ENCODE data around the gene APOL5. TPM values are rescaled to one million over a fixed set of nuclear protein-coding genes. Genes with fewer than 3 reads are reported as not detected.

APOL5 gene
- polyA plus RNA-seq, 1 of the 3 experiments (the other 2 are of a cell fraction): not detected

- no peak for TF ChIP-seq POLR2AphosphoS5 (IDR thresholded peaks at IDR 0.05; ENCODE audit: low read depth, low read length)
- TF ChIP-seq TEAD4 (IDR thresholded peaks at IDR 0.05; ENCODE audit: borderline replicate concordance, insufficient read depth): no peak
- no peak for TF ChIP-seq IRF3 (IDR thresholded peaks at IDR 0.05; ENCODE audit: low read depth, low read length)
- TF ChIP-seq RCOR1 (IDR thresholded peaks at IDR 0.05; ENCODE audit: low read length): no peak
- no peak for TF ChIP-seq GABPA (IDR thresholded peaks at IDR 0.05; ENCODE audit: low read depth)
- no peak for TF ChIP-seq RXRA (IDR thresholded peaks at IDR 0.05; ENCODE audit: borderline replicate concordance, low read depth)
- TF ChIP-seq GATA2 (CRISPR knock-in tag; IDR thresholded peaks at IDR 0.05): no peak
- TF ChIP-seq NFIC (IDR thresholded peaks at IDR 0.05; ENCODE audit: borderline replicate concordance): no peak
- TF ChIP-seq MEF2A (IDR thresholded peaks at IDR 0.05; ENCODE audit: borderline replicate concordance, low read depth): no peak
- TF ChIP-seq ELF1 (IDR thresholded peaks at IDR 0.05): no peak
- no peak for TF ChIP-seq SIN3A (IDR thresholded peaks at IDR 0.05; ENCODE audit: borderline replicate concordance, low read depth, low read length)
- no peak for TF ChIP-seq USF2 (IDR thresholded peaks at IDR 0.05; ENCODE audit: borderline replicate concordance, low read depth, low read length)
- TF ChIP-seq FOSL2 (IDR thresholded peaks at IDR 0.05; ENCODE audit: borderline replicate concordance, low read depth): no peak
- no peak for TF ChIP-seq CHD2 (IDR thresholded peaks at IDR 0.05; ENCODE audit: low read length, partially characterized antibody)
- TF ChIP-seq FOXM1 (IDR thresholded peaks at IDR 0.05; ENCODE audit: low read depth): no peak
- no peak for TF ChIP-seq TAF1 (IDR thresholded peaks at IDR 0.05; ENCODE audit: borderline replicate concordance, low read depth, low read length)
- TF ChIP-seq SMC3 (IDR thresholded peaks at IDR 0.05; ENCODE audit: low read depth, low read length): no peak
- TF ChIP-seq EP300 (IDR thresholded peaks at IDR 0.05; ENCODE audit: borderline replicate concordance in 1 of 2, low read depth in 1 of 2, low read length in 1 of 2): no peak
- no peak for TF ChIP-seq EZH2phosphoT487 (IDR thresholded peaks at IDR 0.05; ENCODE audit: borderline replicate concordance, low read depth)
- Histone ChIP-seq H3K9ac (no peak overlapping the region), H3K27ac (ENCODE audit: low read depth in 2 of 2, low read length in 1 of 2) (no peak overlapping the region; a peak in 1 of 4 replicates), H3K4me1 (ENCODE audit: control insufficient read depth in 1 of 2, insufficient read depth in 2 of 2, low read depth in 1 of 2, low read length in 1 of 2) (peaks cover 19 to 22% of the 10 kb centered on the region in 2 experiments; a peak in 2 of 4 replicates), H3K4me3 (ENCODE audit: low read depth in 2 of 2, low read length in 1 of 2) (no peak overlapping the region), H3K4me2 (no peak overlapping the region), H3F3A (replicated peaks; ENCODE audit: insufficient read depth) (peaks cover 20% of the 10 kb centered on the region), H3K9me2 (no peaks in the 10 kb centered on the region), H2AFZ (ENCODE audit: low read depth) (no peak overlapping the region), H3K9me3 (no peaks in the 10 kb centered on the region), H3K79me2 (ENCODE audit: insufficient read depth) (peaks cover 21% of the 10 kb centered on the region), H3K27me3 (ENCODE audit: insufficient read depth) (no peaks in the 10 kb centered on the region), H4K20me1 (ENCODE audit: insufficient read depth) (0 out of 2 replicates have a peak, but pooled peaks cover 3% of the 10 kb centered on the region), H3K36me3 (replicated peaks in 1 of 2; ENCODE audit: control insufficient read depth in 1 of 2, insufficient read depth in 2 of 2, low read length in 1 of 2) (peaks cover 40 to 64% of the 10 kb centered on the region in 2 experiments)
- ChIA-PET CTCF (interaction anchor here (0.9 to 1.5 kb wide), 4 partner anchors 10 to 119 kb away, joined by 3 to 7 read pairs (median 4); no protein-coding TSS in a partner anchor), POLR2A (no interaction called here)
- no peak for DNase-seq
- 94% methylated on average over 10 of the region's 10 CpGs for WGBS (ENCODE audit: low lambda C conversion rate)
Measured at GRCh38 chr22:35749808-35750207, 32.1 kb downstream of the APOL5 start.
